HEK293T (cell line): ENCODE results near the gene RRP15.
A peak's percentile ranks its signal among the peaks of the same experiment; 100 is the strongest.

ENCODE experiments used
- CTCF ChIA-PET: fragments of 350-600 bp; formaldehyde crosslinking; extraction: SDS; loops from one replicate; lab custom pipeline; 2021; ENCODE audit warnings: antibody characterized with exemption, inconsistent platforms; lab: Yijun Ruan, JAX
- POLR2A ChIA-PET: fragments of 350-600 bp; formaldehyde crosslinking; extraction: SDS; loops from one replicate; lab custom pipeline; 2020; ENCODE audit warnings: antibody characterized with exemption, inconsistent platforms; lab: Yijun Ruan, JAX
- DNase-seq: peaks from one replicate; pipeline ENCODE4 v3.0.0; 2012; ENCODE audit warnings: mixed read lengths; ENCODE audit errors: extremely low spot score
- ARNT ChIP-seq: fragments of 450-650 bp; IDR thresholded peaks from 2 replicates; pipeline ENCODE4 v1.6.1; 2017; ENCODE audit warnings: mild to moderate bottlenecking
- BHLHE40 ChIP-seq: fragments of 450-650 bp; IDR thresholded peaks from 2 replicates; pipeline ENCODE4 v1.6.1; 2016; ENCODE audit warnings: mild to moderate bottlenecking, moderate library complexity, borderline replicate concordance
- CTBP1 ChIP-seq: fragments of 450-650 bp; IDR thresholded peaks from 2 replicates; pipeline ENCODE4 v1.6.1; 2016; ENCODE audit warnings: borderline replicate concordance
- ELF4 ChIP-seq: fragments of 450-650 bp; IDR thresholded peaks from 2 replicates; pipeline ENCODE4 v1.6.1; 2017; ENCODE audit warnings: antibody characterized with exemption
- FOXA1 ChIP-seq: fragments of 450-650 bp; IDR thresholded peaks from 2 replicates; pipeline ENCODE4 v1.6.1; 2016; ENCODE audit warnings: mild to moderate bottlenecking
- FOXK2 ChIP-seq: fragments of 450-650 bp; IDR thresholded peaks from 2 replicates; pipeline ENCODE4 v1.6.1; 2016; ENCODE audit warnings: mild to moderate bottlenecking
- FOXM1 ChIP-seq: fragments of 450-650 bp; IDR thresholded peaks from 2 replicates; pipeline ENCODE4 v1.6.1; 2017; ENCODE audit warnings: mild to moderate bottlenecking, borderline replicate concordance
- HDGF ChIP-seq: fragments of 450-650 bp; IDR thresholded peaks from 2 replicates; pipeline ENCODE4 v1.6.1; 2017; ENCODE audit warnings: antibody characterized with exemption, borderline replicate concordance
- L3MBTL2 ChIP-seq: fragments of 450-650 bp; conservative IDR thresholded peaks from 2 replicates; pipeline ENCODE4 v1.6.1; 2016; ENCODE audit warnings: mild to moderate bottlenecking
- LEF1 ChIP-seq: fragments of 450-650 bp; IDR thresholded peaks from 2 replicates; pipeline ENCODE4 v1.6.1; 2017; ENCODE audit warnings: mild to moderate bottlenecking, borderline replicate concordance
- NFRKB ChIP-seq: fragments of 450-650 bp; IDR thresholded peaks from 2 replicates; pipeline ENCODE4 v1.6.1; 2016; ENCODE audit warnings: mild to moderate bottlenecking, moderate library complexity
- PKNOX1 ChIP-seq: fragments of 450-650 bp; IDR thresholded peaks from 2 replicates; pipeline ENCODE4 v1.6.1; 2016
- SP1 ChIP-seq: fragments of 450-650 bp; IDR thresholded peaks from 2 replicates; pipeline ENCODE4 v1.6.1; 2017
- SUZ12 ChIP-seq: fragments of 450-650 bp; IDR thresholded peaks from 2 replicates; pipeline ENCODE4 v1.6.1; 2016; ENCODE audit warnings: mild to moderate bottlenecking
- TARDBP ChIP-seq: fragments of 450-650 bp; IDR thresholded peaks from 2 replicates; pipeline ENCODE4 v1.6.1; 2016
- ZNF384 ChIP-seq: fragments of 450-650 bp; IDR thresholded peaks from 2 replicates; pipeline ENCODE4 v1.6.1; 2016

RRP15 gene

GRCh38 chr1:218346391-218347204 lies 61.5 kb downstream of the RRP15 start:
- DNase-seq = no peak
- POLR2A ChIA-PET = interaction anchor here (0.7 to 1.4 kb wide), 2 partner anchors 11 to 19 kb away, joined by 3 to 4 read pairs; no protein-coding TSS in a partner anchor
- CTCF ChIA-PET = no interaction called here
- no peak for TF ChIP-seq FOXA1
- no peak for TF ChIP-seq L3MBTL2
- no peak for TF ChIP-seq ELF4

GRCh38 chr1:218347336-218347722 lies 62.2 kb downstream of the RRP15 start:
- ChIA-PET POLR2A (no interaction called here), CTCF (no interaction called here)
- no peak for DNase-seq
- TF ChIP-seq ARNT = no peak
- no peak for TF ChIP-seq ZNF384
- no peak for TF ChIP-seq FOXM1
- TF ChIP-seq PKNOX1 = no peak
- TF ChIP-seq CTBP1 = no peak
- no peak for TF ChIP-seq SUZ12
- TF ChIP-seq FOXA1 = no peak
- TF ChIP-seq LEF1 = no peak
- TF ChIP-seq ELF4 = no peak
- TF ChIP-seq TARDBP = no peak
- no peak for TF ChIP-seq NFRKB
- no peak for TF ChIP-seq FOXK2
- TF ChIP-seq BHLHE40 = no peak
- no peak for TF ChIP-seq L3MBTL2
- no peak for TF ChIP-seq SP1
- TF ChIP-seq HDGF = no peak

- TF ChIP-seq ZNF384 (peak; percentile 64; the same call in 1 of the 2 replicates), FOXA1 (no peak), PKNOX1 (peak; percentile 87)
These were observed 62.9 kb downstream of the RRP15 start for GRCh38 chr1:218347723-218348627.

GRCh38 chr1:218348628-218349071 lies 63.6 kb downstream of the RRP15 start:
- POLR2A ChIA-PET = no interaction called here
- no peak for DNase-seq
- TF ChIP-seq LEF1 (no peak), CTBP1 (no peak), NFRKB (no peak), FOXK2 (no peak), FOXA1 (no peak), HDGF (no peak), SUZ12 (no peak), PKNOX1 (no peak), ARNT (no peak), FOXM1 (no peak), BHLHE40 (no peak), ZNF384 (no peak), TARDBP (no peak), ELF4 (no peak), SP1 (no peak), L3MBTL2 (no peak)
- CTCF ChIA-PET = interaction anchor here (1.0 kb wide), 1 partner anchor 49 kb away, joined by 3 read pairs; no protein-coding TSS in a partner anchor

More at GRCh38 chr1:218347723-218348627, 62.9 kb downstream of the RRP15 start:
- DNase-seq = no peak
- ChIA-PET CTCF (interaction anchor here (1.0 kb wide), 1 partner anchor 49 kb away, joined by 3 read pairs; no protein-coding TSS in a partner anchor), POLR2A (no interaction called here)

GRCh38 chr1:218349348-218350034 lies 64.4 kb downstream of the RRP15 start:
- no peak for TF ChIP-seq ZNF384
- no peak for TF ChIP-seq ARNT
- no peak for TF ChIP-seq FOXA1
- no peak for TF ChIP-seq FOXM1
- TF ChIP-seq HDGF = no peak
- no peak for TF ChIP-seq LEF1
- TF ChIP-seq L3MBTL2 = no peak
- TF ChIP-seq TARDBP = no peak
- TF ChIP-seq ELF4 = no peak
- TF ChIP-seq PKNOX1 = no peak
- TF ChIP-seq NFRKB = no peak
- no peak for TF ChIP-seq FOXK2
- TF ChIP-seq SP1 = no peak
- no peak for TF ChIP-seq CTBP1
- no peak for TF ChIP-seq SUZ12
- no peak for TF ChIP-seq BHLHE40
- ChIA-PET CTCF (interaction anchor here (1.0 kb wide), 1 partner anchor 50 kb away, joined by 3 read pairs; no protein-coding TSS in a partner anchor), POLR2A (no interaction called here)
- no peak for DNase-seq
